Cardiac muscle cell (in vitro differentiated cells and primary cell): ENCODE measurements around the gene BLACAT1. TPM values are rescaled to one million over a fixed set of nuclear protein-coding genes. Genes with fewer than 3 reads are reported as not detected.

Experiments
- DNase-seq, 2 donors: peaks; one replicate each; pipeline versions ENCODE4 v3.0.0 to v3.0.0-alpha.2; 2010 to 2017; ENCODE audit warnings: low read depth in 1 of 2, low spot score in 1 of 2
- H3K27ac ChIP-seq: fragments of 200-600 bp; sonication (generic); 2 replicates; pipeline ENCODE4 v1.5.1; 2016
- H3K27me3 ChIP-seq: fragments of 200-600 bp; sonication (generic); 2 replicates; pipeline ENCODE4 v1.6.0; 2016; ENCODE audit warnings: control low read depth
- H3K36me3 ChIP-seq: fragments of 200-600 bp; sonication (generic); 2 replicates; pipeline ENCODE4 v1.5.1; 2016; ENCODE audit warnings: control low read depth
- H3K4me1 ChIP-seq: fragments of 200-600 bp; sonication (generic); 2 replicates; pipeline ENCODE4 v1.8.1; 2017; ENCODE audit warnings: low read depth, mild to moderate bottlenecking, mixed run types
- H3K4me3 ChIP-seq: fragments of 200-600 bp; sonication (generic); 2 replicates; pipeline ENCODE4 v1.5.1; 2016; ENCODE audit warnings: mild to moderate bottlenecking
- H3K9me3 ChIP-seq: fragments of 200-600 bp; sonication (generic); 2 replicates; pipeline ENCODE4 v1.5.1; 2017; ENCODE audit warnings: low read depth, mild to moderate bottlenecking, control low read depth
- polyA plus RNA-seq: library from polyadenylated mRNA; unstranded; fragments of >200 nt; fragmentation: Nextera tagmentation; extraction: Ambion mirVana; gene quantifications from 2 replicates; pipeline ENCODE4 v1.2.1, GENCODE V29; 2016
- total RNA-seq: library from RNA; depleted of rRNA; stranded (reverse); fragments of >200 nt; gene quantifications from 2 replicates; pipeline ENCODE4 v1.2.3, GENCODE V29; 2016
- TF ChIP-seq, protein P1 (sequence below): IDR thresholded peaks from 2 replicates; pipeline ENCODE4 v1.5.1; 2012; ENCODE audit warnings: low read depth, mild to moderate bottlenecking, low read length

BLACAT1 gene
- 0.56 and 0.66 TPM in 2 replicates for total RNA-seq
- 0.86 TPM in 1 of 2 replicates, not detected in the other for polyA plus RNA-seq

GRCh38 chr1:205455581-205456382, at the start of gene BLACAT1:
Gene BLACAT1, minus strand, starts transcription at chr1:205456045.
- TF ChIP-seq, protein P1, sequence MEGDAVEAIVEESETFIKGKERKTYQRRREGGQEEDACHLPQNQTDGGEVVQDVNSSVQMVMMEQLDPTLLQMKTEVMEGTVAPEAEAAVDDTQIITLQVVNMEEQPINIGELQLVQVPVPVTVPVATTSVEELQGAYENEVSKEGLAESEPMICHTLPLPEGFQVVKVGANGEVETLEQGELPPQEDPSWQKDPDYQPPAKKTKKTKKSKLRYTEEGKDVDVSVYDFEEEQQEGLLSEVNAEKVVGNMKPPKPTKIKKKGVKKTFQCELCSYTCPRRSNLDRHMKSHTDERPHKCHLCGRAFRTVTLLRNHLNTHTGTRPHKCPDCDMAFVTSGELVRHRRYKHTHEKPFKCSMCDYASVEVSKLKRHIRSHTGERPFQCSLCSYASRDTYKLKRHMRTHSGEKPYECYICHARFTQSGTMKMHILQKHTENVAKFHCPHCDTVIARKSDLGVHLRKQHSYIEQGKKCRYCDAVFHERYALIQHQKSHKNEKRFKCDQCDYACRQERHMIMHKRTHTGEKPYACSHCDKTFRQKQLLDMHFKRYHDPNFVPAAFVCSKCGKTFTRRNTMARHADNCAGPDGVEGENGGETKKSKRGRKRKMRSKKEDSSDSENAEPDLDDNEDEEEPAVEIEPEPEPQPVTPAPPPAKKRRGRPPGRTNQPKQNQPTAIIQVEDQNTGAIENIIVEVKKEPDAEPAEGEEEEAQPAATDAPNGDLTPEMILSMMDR: no peak
- H3K27ac ChIP-seq: no peak within 1 kb of the TSS
- H3K9me3 ChIP-seq: no peaks in the 10 kb centered on the region
- H3K36me3 ChIP-seq: no peaks in the 10 kb centered on the region
- DNase-seq: no peak
- H3K4me3 ChIP-seq: peak within 1 kb of the TSS; percentile 17
- H3K4me1 ChIP-seq: peaks cover 20% of the 10 kb centered on the region
- peaks cover 62% of the 10 kb centered on the region for H3K27me3 ChIP-seq

DNA sequence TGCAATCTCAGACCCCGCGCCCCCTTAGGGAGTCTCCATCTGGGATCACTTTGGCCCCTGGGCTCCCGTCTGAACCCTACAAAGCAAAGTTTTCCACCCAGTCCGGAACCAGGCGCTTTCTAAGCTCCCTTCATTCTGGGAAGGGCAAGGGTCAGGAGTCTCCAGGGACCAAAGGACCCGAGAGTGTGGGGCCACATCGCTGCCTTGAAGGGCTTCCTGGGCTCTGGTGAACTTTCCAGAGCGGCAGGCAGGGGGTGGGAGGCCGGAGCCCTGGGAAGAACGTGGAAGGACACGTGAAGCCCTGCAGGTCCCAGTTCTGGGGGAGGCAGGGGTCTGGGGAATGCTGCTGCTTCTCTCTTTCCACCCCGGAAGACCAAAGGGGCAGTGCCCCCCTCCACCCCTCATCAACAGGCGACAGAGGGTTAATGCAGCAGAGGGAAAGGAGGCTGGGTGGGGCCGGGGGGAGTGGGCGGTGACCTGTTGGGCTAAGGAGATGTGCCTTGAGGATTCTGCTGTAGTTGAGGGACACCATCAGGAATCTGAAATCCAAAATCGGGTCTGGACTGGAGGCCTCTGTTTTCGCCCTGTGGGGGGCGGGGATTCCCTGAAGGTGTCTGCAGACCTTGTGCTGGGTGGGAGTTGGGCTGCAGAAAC, 49.4 kb upstream of the BLACAT1 start:
- Histone ChIP-seq H3K4me1 (peaks cover 13% of the 10 kb centered on the region), H3K9me3 (no peaks in the 10 kb centered on the region), H3K27ac (peak overlapping the region; percentile 58), H3K27me3 (no peaks in the 10 kb centered on the region), H3K36me3 (no peaks in the 10 kb centered on the region), H3K4me3 (peak overlapping the region; percentile 51)
- peak in 1 of 2 donors; percentile 44 for DNase-seq
- TF ChIP-seq, protein P1: no peak

GRCh38 chr1:205504311-205505075, 48.6 kb upstream of the BLACAT1 start, which contains the start of gene CDK18:
Gene CDK18, plus strand, starts transcription at chr1:205504669. Its CDS starts 18,499 bp downstream, at chr1:205523168.
- Histone ChIP-seq H3K4me1 (peaks cover 13% of the 10 kb centered on the region), H3K4me3 (peak within 1 kb of the TSS; percentile 51), H3K9me3 (no peaks in the 10 kb centered on the region), H3K36me3 (no peaks in the 10 kb centered on the region), H3K27ac (peak within 1 kb of the TSS; percentile 61), H3K27me3 (no peaks in the 10 kb centered on the region)
- TF ChIP-seq, protein P1: no peak
- DNase-seq: peak; percentile 75 to 90

GRCh38 chr1:205502992-205503391, 47.1 kb upstream of the BLACAT1 start:
- no peaks in the 10 kb centered on the region for H3K9me3 ChIP-seq
- no peaks in the 10 kb centered on the region for H3K36me3 ChIP-seq
- TF ChIP-seq, protein P1: no peak
- no peak overlapping the region for H3K4me3 ChIP-seq
- peak overlapping the region; percentile 47 for H3K27ac ChIP-seq
- DNase-seq: no peak
- peaks cover 13% of the 10 kb centered on the region for H3K4me1 ChIP-seq
- no peaks in the 10 kb centered on the region for H3K27me3 ChIP-seq

GRCh38 chr1:205502111-205502810, 46.4 kb upstream of the BLACAT1 start:
- no peaks in the 10 kb centered on the region for H3K9me3 ChIP-seq
- no peaks in the 10 kb centered on the region for H3K36me3 ChIP-seq
- H3K4me3 ChIP-seq: no peak overlapping the region
- H3K27me3 ChIP-seq: no peaks in the 10 kb centered on the region
- peaks cover 13% of the 10 kb centered on the region for H3K4me1 ChIP-seq
- TF ChIP-seq, protein P1: no peak
- DNase-seq: no peak
- no peak overlapping the region for H3K27ac ChIP-seq
